ENCODE data around the gene GPR157.

Gene GPR157

GRCh38 chr1:9058465-9058864 is 70.4 kb downstream of the GPR157 start:
- Histone ChIP-seq H3K9me3 (no peaks in the 10 kb centered on the region), H3K4me3 (no peak overlapping the region), H3K4me1 (peaks cover 27% of the 10 kb centered on the region), H3K9ac (no peak overlapping the region), H3K27me3 (no peaks in the 10 kb centered on the region), H4K20me1 (peaks cover 21% of the 10 kb centered on the region; the same call in 1 of the 2 replicates), H3K27ac (no peak overlapping the region), H3K36me3 (peaks cover 43% of the 10 kb centered on the region), H3K4me2 (no peak overlapping the region)
- no peak for TF ChIP-seq Cebpa-rat (IDR thresholded peaks at IDR 0.05)

GRCh38 chr1:9057851-9058250 is 71.1 kb downstream of the GPR157 start:
- Histone ChIP-seq H3K36me3 (peaks cover 43% of the 10 kb centered on the region), H3K27ac (no peak overlapping the region), H3K27me3 (no peaks in the 10 kb centered on the region), H3K4me1 (peaks cover 21% of the 10 kb centered on the region), H3K9ac (no peak overlapping the region), H3K9me3 (no peaks in the 10 kb centered on the region), H4K20me1 (peaks cover 21% of the 10 kb centered on the region; the same call in 1 of the 2 replicates), H3K4me3 (no peak overlapping the region), H3K4me2 (no peak overlapping the region)
- no peak for TF ChIP-seq Cebpa-rat (IDR thresholded peaks at IDR 0.05)

GRCh38 chr1:9052272-9053049 is 76.4 kb downstream of the GPR157 start:
- Histone ChIP-seq H3K9me3 (no peaks in the 10 kb centered on the region), H3K4me2 (no peak overlapping the region), H3K27ac (no peak overlapping the region), H3K27me3 (no peaks in the 10 kb centered on the region), H3K4me3 (no peak overlapping the region), H3K9ac (no peak overlapping the region), H3K36me3 (peaks cover 71% of the 10 kb centered on the region), H3K4me1 (no peaks in the 10 kb centered on the region), H4K20me1 (peaks cover under 1% of the 10 kb centered on the region; the same call in 1 of the 2 replicates)
- TF ChIP-seq Cebpa-rat (IDR thresholded peaks at IDR 0.05), result no peak

GRCh38 chr1:9051379-9051778 is 77.5 kb downstream of the GPR157 start:
- Histone ChIP-seq H3K4me1 (no peaks in the 10 kb centered on the region), H3K27ac (no peak overlapping the region), H3K4me3 (no peak overlapping the region), H3K27me3 (no peaks in the 10 kb centered on the region), H3K36me3 (peaks cover 71% of the 10 kb centered on the region), H3K9ac (no peak overlapping the region), H3K9me3 (no peaks in the 10 kb centered on the region), H3K4me2 (no peak overlapping the region), H4K20me1 (no peaks in the 10 kb centered on the region)
- no peak for TF ChIP-seq Cebpa-rat (IDR thresholded peaks at IDR 0.05)

GRCh38 chr1:9050803-9051202 is 78.1 kb downstream of the GPR157 start:
- Histone ChIP-seq H3K27me3 (no peaks in the 10 kb centered on the region), H3K4me2 (no peak overlapping the region), H3K9me3 (no peaks in the 10 kb centered on the region), H3K4me1 (no peaks in the 10 kb centered on the region), H3K9ac (no peak overlapping the region), H3K4me3 (no peak overlapping the region), H4K20me1 (no peaks in the 10 kb centered on the region), H3K27ac (no peak overlapping the region), H3K36me3 (peaks cover 71% of the 10 kb centered on the region)
- TF ChIP-seq Cebpa-rat (IDR thresholded peaks at IDR 0.05), result no peak
